Gastrocnemius medialis (tissue), 4 donors: ENCODE results near the gene C11orf52. TPM values are rescaled to one million over a fixed set of nuclear protein-coding genes. Genes with fewer than 3 reads are reported as not detected.

ENCODE experiments used
- ATAC-seq, 2 donors: fragments of 150-250 bp; one replicate each; pipeline ENCODE4 v1.9.1; 2016
- DNase-seq, 2 donors: peaks; one replicate each; pipeline ENCODE4 v3.0.0-alpha.2; 2019
- H3K27ac ChIP-seq, 4 donors: fragments of 200-600 bp; sonication (generic); 1 replicate in 1 of 4; 2 replicates in 3 of 4; pipeline ENCODE4 v1.5.1; 2016 to 2018; ENCODE audit warnings: mild to moderate bottlenecking in 2 of 4, moderate library complexity in 1 of 4
- H3K27me3 ChIP-seq, 3 donors: fragments of 200-600 bp; sonication (generic) in 2 of 3; 1 replicate in 1 of 3; 2 replicates in 2 of 3; pipeline versions ENCODE4 v1.5.1 to v1.6.0; 2016 to 2019; ENCODE audit warnings: mild to moderate bottlenecking in 1 of 3, moderate library complexity in 1 of 3
- H3K36me3 ChIP-seq, 2 donors: fragments of 200-600 bp; sonication (generic) in 1 of 2; one replicate each; pipeline ENCODE4 v1.5.1; 2017 to 2018
- H3K4me1 ChIP-seq, 2 donors: fragments of 200-600 bp; sonication (generic) in 1 of 2; one replicate each; pipeline ENCODE4 v1.5.1; 2016 to 2017; ENCODE audit warnings: mild to moderate bottlenecking in 2 of 2
- H3K4me3 ChIP-seq, 4 donors: fragments of 200-600 bp; sonication (generic) in 3 of 4; 1 replicate in 1 of 4; 2 replicates in 3 of 4; pipeline ENCODE4 v1.5.1; 2016 to 2019; ENCODE audit warnings: mild to moderate bottlenecking in 2 of 4
- H3K9me3 ChIP-seq, 3 donors: fragments of 200-600 bp; sonication (generic) in 2 of 3; 1 replicate in 1 of 3; 2 replicates in 2 of 3; pipeline ENCODE4 v1.5.1; 2016 to 2019
- CTCF ChIP-seq, 5 experiments: fragments of 450-650 bp in 3 of 5; fragments of 200-600 bp in 2 of 5; sonication (generic) in 2 of 5; IDR thresholded peaks in 4 of 5; conservative IDR thresholded peaks in 1 of 5; 1 replicate in 4 of 5; 2 replicates in 1 of 5; pipeline ENCODE4 v1.5.1; 2016 to 2019; ENCODE audit warnings: antibody characterized with exemption in 5 of 5, mild to moderate bottlenecking in 3 of 5, moderate library complexity in 3 of 5
- POLR2A ChIP-seq, 2 donors: fragments of 450-650 bp; IDR thresholded peaks; one replicate each; pipeline ENCODE4 v1.6.1; 2017; ENCODE audit warnings: antibody characterized with exemption in 2 of 2, mild to moderate bottlenecking in 2 of 2, moderate library complexity in 2 of 2
- in situ Hi-C, 4 donors: fragments of 200-750 bp; cut with MboI; loops; one replicate each; pipeline versions ENCODE4 v1.15.0 to v1.8.0; 2017; ENCODE audit warnings: low sequenced_read_pairs in 4 of 4
- intact Hi-C: fragments of 100-400 bp; cut with DNase I; formaldehyde crosslinking; loops from one replicate; pipeline ENCODE4 v1.15.1; 2023; ENCODE audit warnings: low total_unique reads
- total RNA-seq, 4 donors: library from RNA; depleted of rRNA; stranded (reverse); fragments of >200 nt; gene quantifications; one replicate each; pipeline versions ENCODE4 v1.1.0 to v1.2.3, GENCODE V29; 2016

C11orf52 gene
- total RNA-seq, 4 donors from 2014 or later: 6.3 to 23.8 (median 11.9) TPM

GRCh38 chr11:111908639-111909305, 9.9 kb upstream of the C11orf52 start:
- peak overlapping the region in 3 of 4 donors; percentile 74 to 79 (median 75) for H3K4me3 ChIP-seq
- intact Hi-C loops: no loop called here
- no peaks in the 10 kb centered on the region for H3K9me3 ChIP-seq
- TF ChIP-seq POLR2A (IDR thresholded peaks at IDR 0.05) (no peak), CTCF (IDR thresholded peaks at IDR 0.05 in 4 of 5, conservative IDR thresholded peaks at IDR 0.05 in 1 of 5) (no peak)
- in situ Hi-C loops: no loop called here
- H3K27me3 ChIP-seq: no peaks in the 10 kb centered on the region
- no peak for DNase-seq
- ATAC-seq: no peak
- H3K27ac ChIP-seq: peak overlapping the region; percentile 91 to 97 (median 97)
- H3K4me1 ChIP-seq: peaks cover 11 to 35% of the 10 kb centered on the region in 2 donors
- H3K36me3 ChIP-seq: peaks cover 0 to 24% of the 10 kb centered on the region in 2 donors

- no peaks in the 10 kb centered on the region for H3K9me3 ChIP-seq
- ATAC-seq: no peak
These were observed 9.3 kb upstream of the C11orf52 start for GRCh38 chr11:111909378-111909777.

GRCh38 chr11:111910676-111911562, 7.8 kb upstream of the C11orf52 start:
- intact Hi-C loops: loop anchor here (2.0 to 5.0 kb wide), 2 partner anchors 32 to 179 kb away; partner anchors contain the start of genes CFAP68 and FDXACB1
- H3K36me3 ChIP-seq: peaks cover 0 to 24% of the 10 kb centered on the region in 2 donors
- TF ChIP-seq CTCF (IDR thresholded peaks at IDR 0.05 in 4 of 5, conservative IDR thresholded peaks at IDR 0.05 in 1 of 5) (no peak), POLR2A (IDR thresholded peaks at IDR 0.05) (peak in 1 of 2 donors; percentile 27)
- peak overlapping the region; percentile 70 to 79 (median 74) for H3K4me3 ChIP-seq
- peak overlapping the region; percentile 91 to 97 (median 97) for H3K27ac ChIP-seq
- DNase-seq (no peak), ATAC-seq (peak; percentile 10 to 12)
- no peaks in the 10 kb centered on the region for H3K9me3 ChIP-seq
- H3K27me3 ChIP-seq: no peaks in the 10 kb centered on the region
- peaks cover 22 to 45% of the 10 kb centered on the region in 2 donors for H3K4me1 ChIP-seq
- in situ Hi-C loops: loop anchor here in 1 of 4 donors (5.0 kb wide), 1 partner anchor 34 kb away; the partner anchor contains the start of genes CFAP68 and FDXACB1

More at GRCh38 chr11:111909378-111909777, 9.3 kb upstream of the C11orf52 start:
- peak in 1 of 2 donors; percentile 6 for TF ChIP-seq POLR2A (IDR thresholded peaks at IDR 0.05)
- no peak for TF ChIP-seq CTCF (IDR thresholded peaks at IDR 0.05 in 4 of 5, conservative IDR thresholded peaks at IDR 0.05 in 1 of 5)
- Histone ChIP-seq H3K27me3 (no peaks in the 10 kb centered on the region), H3K4me3 (peak overlapping the region; percentile 70 to 79 (median 74)), H3K4me1 (peaks cover 18 to 41% of the 10 kb centered on the region in 2 donors), H3K27ac (peak overlapping the region; percentile 91 to 97 (median 97)), H3K36me3 (peaks cover 0 to 24% of the 10 kb centered on the region in 2 donors)
- in situ Hi-C loops: no loop called here
- intact Hi-C loops: no loop called here
- no peak for DNase-seq

GRCh38 chr11:111911563-111912401, 6.9 kb upstream of the C11orf52 start, which contains the start of gene CRYAB:
Gene CRYAB (minus strand): TSS chr11:111911770. CDS start chr11:111911724, 46 bp downstream.
- DNase-seq (peak; percentile 97 to 99), ATAC-seq (peak; percentile 87)
- peaks cover 0 to 24% of the 10 kb centered on the region in 2 donors for H3K36me3 ChIP-seq
- TF ChIP-seq CTCF (IDR thresholded peaks at IDR 0.05 in 4 of 5, conservative IDR thresholded peaks at IDR 0.05 in 1 of 5): no peak
- TF ChIP-seq POLR2A (IDR thresholded peaks at IDR 0.05): peak; percentile 98 to 99
- H3K4me3 ChIP-seq: peak within 1 kb of the TSS; percentile 70 to 79 (median 74)
- H3K9me3 ChIP-seq: no peaks in the 10 kb centered on the region
- peak within 1 kb of the TSS; percentile 91 to 97 (median 97) for H3K27ac ChIP-seq
- H3K4me1 ChIP-seq: peaks cover 22 to 45% of the 10 kb centered on the region in 2 donors
- intact Hi-C loops: loop anchor here (2.0 to 5.0 kb wide), 2 partner anchors 33 to 179 kb away; partner anchors contain the start of genes CFAP68 and FDXACB1
- in situ Hi-C loops: loop anchor here in 1 of 4 donors (5.0 kb wide), 1 partner anchor 34 kb away; the partner anchor contains the start of genes CFAP68 and FDXACB1
- H3K27me3 ChIP-seq: no peaks in the 10 kb centered on the region
